Left kidney (tissue), 8 donors: ENCODE measurements around the gene BTF3. TPM values are rescaled to one million over a fixed set of nuclear protein-coding genes. Genes with fewer than 3 reads are reported as not detected.
"Not testable (repeated sequence)": the region's sequence is repeated elsewhere in the genome, so short reads cannot be mapped to it uniquely, and the experiment has no call there.

Experiments
- DNase-seq: peaks from one replicate; pipeline ENCODE4 v3.0.0-alpha.2; 2013
- long read RNA-seq, 8 donors: transcript quantifications; one replicate each; lab custom pipeline, GENCODE V29; 2026
- polyA plus RNA-seq: library from polyadenylated mRNA; unstranded; fragments of 120-200 nt; gene quantifications from one replicate; pipeline ENCODE4 v1.2.1, GENCODE V29; 2013; ENCODE audit not compliant: insufficient read length

BTF3 gene
- 882 TPM for polyA plus RNA-seq
- long read RNA-seq, donor 1, transcript BTF3-201 (6 exons, 897 nt): major isoform, 323 of 629 reads
- long read RNA-seq, donor 1, transcript BTF3-202 (6 exons, 1,237 nt): minor isoform, 18 of 629 reads
- long read RNA-seq, donor 1, partial matches to known transcripts: 223 of 629 reads
- long read RNA-seq, donor 1, other reads (novel, unspliced or antisense): 58 of 629 reads
- long read RNA-seq, donor 2, transcript BTF3-202 (6 exons, 1,237 nt): minor isoform, 32 of 567 reads
- long read RNA-seq, donor 2, transcript BTF3-201 (6 exons, 897 nt): major isoform, 385 of 567 reads
- long read RNA-seq, donor 2, partial matches to known transcripts: 83 of 567 reads
- long read RNA-seq, donor 2, other reads (novel, unspliced or antisense): 64 of 567 reads
- long read RNA-seq, donor 3, transcript BTF3-201 (6 exons, 897 nt): major isoform, 268 of 425 reads
- long read RNA-seq, donor 3, transcript BTF3-202 (6 exons, 1,237 nt): minor isoform, 20 of 425 reads
- long read RNA-seq, donor 3, partial matches to known transcripts: 88 of 425 reads
- long read RNA-seq, donor 3, other reads (novel, unspliced or antisense): 46 of 425 reads
- long read RNA-seq, donor 4, transcript BTF3-201 (6 exons, 897 nt): major isoform, 37 of 102 reads
- long read RNA-seq, donor 4, partial matches to known transcripts: 63 of 102 reads
- long read RNA-seq, donor 4, other reads (novel, unspliced or antisense): 0 of 102 reads
- long read RNA-seq, donor 5, transcript BTF3-201 (6 exons, 897 nt): major isoform, 707 of 983 reads
- long read RNA-seq, donor 5, transcript BTF3-202 (6 exons, 1,237 nt): minor isoform, 26 of 983 reads
- long read RNA-seq, donor 5, partial matches to known transcripts: 119 of 983 reads
- long read RNA-seq, donor 5, other reads (novel, unspliced or antisense): 126 of 983 reads
- long read RNA-seq, donor 6, transcript BTF3-202 (6 exons, 1,237 nt): minor isoform, 33 of 715 reads
- long read RNA-seq, donor 6, transcript BTF3-201 (6 exons, 897 nt): major isoform, 363 of 715 reads
- long read RNA-seq, donor 6, partial matches to known transcripts: 245 of 715 reads
- long read RNA-seq, donor 6, other reads (novel, unspliced or antisense): 69 of 715 reads
- long read RNA-seq, donor 7, transcript BTF3-201 (6 exons, 897 nt): major isoform, 557 of 843 reads
- long read RNA-seq, donor 7, transcript BTF3-202 (6 exons, 1,237 nt): minor isoform, 42 of 843 reads
- long read RNA-seq, donor 7, partial matches to known transcripts: 132 of 843 reads
- long read RNA-seq, donor 7, other reads (novel, unspliced or antisense): 108 of 843 reads
- long read RNA-seq, donor 8, transcript BTF3-202 (6 exons, 1,237 nt): minor isoform, 9 of 311 reads
- long read RNA-seq, donor 8, transcript BTF3-201 (6 exons, 897 nt): major isoform, 204 of 311 reads
- long read RNA-seq, donor 8, partial matches to known transcripts: 64 of 311 reads
- long read RNA-seq, donor 8, other reads (novel, unspliced or antisense): 32 of 311 reads

DNA sequence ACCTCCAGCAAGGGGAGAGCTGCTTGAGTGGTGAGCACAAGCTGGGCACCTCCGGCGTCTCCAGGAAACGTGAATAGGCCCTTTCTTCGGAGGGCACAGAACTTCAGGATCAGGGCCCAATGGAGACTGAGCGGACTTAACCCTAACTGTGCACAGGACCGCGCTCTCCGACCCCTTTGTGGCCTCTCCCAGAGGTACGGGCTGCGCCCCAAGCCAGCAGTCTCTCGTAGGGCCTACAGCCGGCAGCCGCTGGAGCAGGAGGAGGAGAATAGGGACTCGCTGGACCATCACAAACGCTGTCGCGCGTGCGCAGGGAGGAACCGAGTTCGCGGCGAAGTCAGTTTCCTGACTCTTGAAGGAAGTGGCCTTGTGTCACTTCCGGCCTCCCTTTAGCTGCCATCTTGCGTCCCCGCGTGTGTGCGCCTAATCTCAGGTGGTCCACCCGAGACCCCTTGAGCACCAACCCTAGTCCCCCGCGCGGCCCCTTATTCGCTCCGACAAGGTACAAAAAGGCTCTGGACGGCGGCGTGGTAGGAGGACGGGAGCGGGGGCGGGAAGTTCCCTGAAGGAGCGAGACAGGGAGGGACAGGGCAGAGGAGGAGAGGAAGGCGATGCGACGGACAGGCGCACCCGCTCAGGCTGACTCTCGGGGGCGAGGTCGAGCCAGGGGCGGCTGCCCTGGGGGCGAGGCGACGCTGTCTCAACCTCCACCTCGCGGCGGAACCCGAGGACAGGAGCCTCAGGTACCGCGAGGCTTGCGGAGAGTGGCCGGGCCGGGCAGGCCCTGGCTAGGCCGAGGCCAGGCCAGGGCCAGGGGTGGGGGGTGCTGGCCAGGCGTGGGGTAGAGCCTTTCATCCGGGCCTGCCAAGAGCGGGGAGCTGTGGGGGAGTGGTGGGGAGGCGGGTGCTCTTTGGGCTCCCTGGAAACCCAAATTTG lies at the start of gene BTF3:
TSS of gene BTF3 (plus strand) at position 386 of the 936 bp plus-strand sequence. CDS start at position 612, 226 bp downstream.
- DNase-seq: peak; percentile 98

- peak; percentile 90 for DNase-seq
These were observed 49.6 kb upstream of the BTF3 start, which contains the start of gene FOXD1 for GRCh38 chr5:73448463-73449136. FOXD1 (minus strand) TSS chr5:73448777; CDS start chr5:73448362, 415 bp downstream.

DNA sequence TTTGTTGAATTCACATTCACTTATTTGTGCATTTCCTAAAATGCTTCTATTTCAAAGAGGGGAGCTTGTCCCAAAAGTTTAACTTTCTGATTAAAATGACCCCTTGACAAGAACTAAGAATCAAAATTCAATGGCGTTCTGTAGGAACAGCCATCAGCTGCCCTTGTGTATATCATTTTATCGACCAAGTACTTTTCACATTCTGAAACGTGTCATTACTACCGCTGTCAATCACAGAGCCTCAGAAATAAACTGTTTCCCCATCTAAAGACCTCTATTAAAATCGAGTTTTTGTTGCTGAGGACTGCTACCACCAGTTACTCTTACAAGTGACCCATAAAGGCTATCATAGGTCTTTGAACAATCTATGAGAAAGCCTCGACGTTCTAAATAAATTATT lies 48.1 kb upstream of the BTF3 start:
- no peak for DNase-seq

- peak; percentile 53 for DNase-seq
These were observed 47.5 kb upstream of the BTF3 start for GRCh38 chr5:73450672-73451223.

GRCh38 chr5:73451224-73452130 lies 46.8 kb upstream of the BTF3 start:
- DNase-seq: no peak

- no peak for DNase-seq
These were observed 46.0 kb upstream of the BTF3 start for GRCh38 chr5:73452215-73452614.

DNA sequence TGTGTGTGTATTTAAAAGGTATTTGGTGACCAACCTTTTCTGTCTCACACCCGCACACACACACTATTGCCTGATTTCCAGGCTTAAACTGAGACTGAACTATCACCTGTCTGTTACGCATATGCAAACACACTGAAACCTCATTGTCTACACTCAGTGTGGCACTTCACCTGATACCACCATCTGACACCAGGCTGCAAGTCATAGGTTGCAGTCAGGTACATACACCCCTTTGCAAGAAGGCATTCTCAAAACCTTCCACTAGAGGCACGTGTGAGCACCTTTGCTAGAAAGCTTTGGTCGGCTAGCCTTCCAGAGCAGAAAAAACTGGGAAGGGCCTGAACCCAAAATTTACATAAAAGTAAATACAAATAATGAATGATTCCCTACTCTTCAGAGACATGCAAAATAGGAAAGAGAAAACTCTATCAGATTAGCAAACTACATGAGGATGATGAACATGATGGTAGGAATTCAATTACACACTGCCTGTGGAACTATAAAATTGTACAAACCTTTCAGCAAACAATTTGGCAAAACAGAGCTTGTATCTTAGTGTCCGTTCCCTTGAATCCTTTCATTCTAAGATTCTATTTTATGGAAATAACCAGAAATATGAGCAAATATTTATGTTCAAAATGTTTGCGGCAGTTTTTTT lies 43.7 kb upstream of the BTF3 start:
- peak; percentile 75 for DNase-seq

DNA sequence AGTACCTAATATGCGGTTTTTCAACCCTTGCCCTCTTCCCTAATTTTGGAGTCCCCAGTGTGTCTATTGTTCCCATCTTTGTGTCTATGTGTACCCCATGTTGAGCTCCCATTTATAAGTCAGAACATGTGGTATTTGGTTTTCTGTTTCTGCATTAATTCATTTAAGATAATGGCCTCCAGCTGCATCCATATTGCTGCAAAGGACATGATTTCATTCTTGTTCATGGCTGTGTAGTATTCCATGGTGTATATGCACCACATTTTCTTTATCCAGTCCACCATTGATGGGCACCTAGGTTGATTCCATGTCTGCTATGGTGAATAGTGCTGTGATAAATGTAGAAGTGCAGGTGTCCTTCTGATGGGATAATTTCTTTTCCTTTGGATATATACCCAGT lies 41.8 kb upstream of the BTF3 start:
- not testable (repeated sequence) for DNase-seq

- no peak for DNase-seq
These were observed 38.9 kb upstream of the BTF3 start for GRCh38 chr5:73459366-73459765.

- DNase-seq: no peak
These were observed 38.1 kb upstream of the BTF3 start for GRCh38 chr5:73460133-73460532.

- peak; percentile 27 for DNase-seq
These were observed 34.1 kb upstream of the BTF3 start for GRCh38 chr5:73464016-73464745.

GRCh38 chr5:73468638-73469037 lies 29.6 kb upstream of the BTF3 start:
- DNase-seq: not testable (repeated sequence)

DNA sequence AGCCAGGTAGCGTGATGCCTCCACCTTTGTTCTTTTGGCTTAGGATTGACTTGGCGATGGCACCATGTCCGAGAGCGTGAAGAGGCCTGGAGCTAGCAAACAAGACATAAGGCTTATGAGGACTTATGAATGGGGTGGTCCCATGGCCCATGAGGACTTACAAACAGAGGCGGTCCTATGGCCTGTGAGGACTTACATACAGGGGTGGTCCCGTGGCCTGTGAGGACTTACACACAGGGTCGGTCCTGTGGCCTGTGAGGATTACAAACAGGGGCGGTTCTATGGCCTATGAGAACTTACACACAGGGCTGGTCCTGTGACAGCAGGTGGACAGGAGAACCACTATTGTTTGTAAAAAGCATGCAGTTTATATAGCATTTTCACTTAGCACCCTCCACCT lies 28.4 kb upstream of the BTF3 start:
- no peak for DNase-seq

DNA sequence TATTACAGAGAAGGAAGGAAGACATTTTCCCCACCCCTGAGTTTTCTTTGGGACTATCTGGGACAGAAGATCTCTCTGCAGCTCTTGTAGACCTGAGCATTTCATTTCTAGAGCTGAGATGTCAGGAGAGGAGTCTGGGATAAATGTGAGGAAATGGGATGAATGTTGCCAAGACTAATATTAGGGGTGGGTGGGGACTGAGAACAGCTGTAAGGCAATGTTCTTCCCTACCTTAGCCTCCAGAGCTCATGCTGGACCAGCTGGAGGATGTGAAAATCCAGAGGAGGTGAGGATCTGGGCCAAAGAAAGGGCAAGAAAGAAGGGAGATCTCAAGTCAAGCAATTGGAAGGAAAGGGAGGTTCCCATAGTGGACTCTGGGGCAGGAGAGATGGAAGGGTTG lies 26.6 kb upstream of the BTF3 start:
- no peak for DNase-seq

GRCh38 chr5:73472116-73472515 lies 26.1 kb upstream of the BTF3 start:
- no peak for DNase-seq

DNA sequence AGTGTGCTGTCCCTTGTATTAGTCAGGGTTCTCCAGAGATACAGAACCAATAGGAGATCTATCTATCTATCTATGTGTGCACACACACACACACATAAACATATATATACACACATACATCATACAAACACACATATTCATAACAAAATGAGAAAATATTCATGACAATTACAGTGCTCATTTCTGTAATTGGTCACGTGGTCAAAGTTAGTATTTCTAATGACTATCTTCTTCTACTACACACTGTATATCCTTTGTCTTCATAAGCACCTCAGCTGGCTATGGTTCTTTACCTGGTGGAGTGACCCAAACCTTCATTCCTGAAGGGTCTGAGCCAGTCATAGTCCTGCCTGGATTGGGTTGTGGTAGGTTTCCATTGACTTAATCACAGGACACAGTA lies 17.7 kb upstream of the BTF3 start:
- DNase-seq: no peak
